ENCODE results near the gene ILF3.

GRCh38 chr19:10712754-10713153 is 58.6 kb downstream of the ILF3 start:
- TF ChIP-seq CTCF (IDR thresholded peaks at IDR 0.05 in 8 of 11, conservative IDR thresholded peaks at IDR 0.05 in 3 of 11): no peak
- TF ChIP-seq POLR2A (IDR thresholded peaks at IDR 0.05): no peak
- TF ChIP-seq POLR2AphosphoS5 (IDR thresholded peaks at IDR 0.05): no peak
